Suprapubic skin (tissue), 4 donors: ENCODE data around the gene ID1.

Experiments used
- EP300 ChIP-seq: sonication (generic); formaldehyde crosslinking; IDR thresholded peaks from one replicate; pipeline ENCODE4 v1.6.1; 2017; ENCODE audit warnings: antibody characterized with exemption
- POLR2A ChIP-seq, 2 donors: fragments of 450-650 bp; IDR thresholded peaks; one replicate each; pipeline ENCODE4 v1.6.1; 2017; ENCODE audit warnings: antibody characterized with exemption in 2 of 2, mild to moderate bottlenecking in 2 of 2, moderate library complexity in 2 of 2
- POLR2AphosphoS5 ChIP-seq, 3 donors: sonication (generic); formaldehyde crosslinking; IDR thresholded peaks; one replicate each; pipeline ENCODE4 v1.6.1; 2017; ENCODE audit warnings: antibody characterized with exemption in 3 of 3
- TF ChIP-seq, protein P1 (sequence below), 2 donors: fragments of 200-600 bp in 1 of 2; fragments of 450-650 bp in 1 of 2; sonication (generic) in 1 of 2; IDR thresholded peaks; one replicate each; pipeline ENCODE4 v1.5.1; 2016 to 2019; ENCODE audit warnings: antibody characterized with exemption in 2 of 2, mild to moderate bottlenecking in 1 of 2, moderate library complexity in 1 of 2

DNA sequence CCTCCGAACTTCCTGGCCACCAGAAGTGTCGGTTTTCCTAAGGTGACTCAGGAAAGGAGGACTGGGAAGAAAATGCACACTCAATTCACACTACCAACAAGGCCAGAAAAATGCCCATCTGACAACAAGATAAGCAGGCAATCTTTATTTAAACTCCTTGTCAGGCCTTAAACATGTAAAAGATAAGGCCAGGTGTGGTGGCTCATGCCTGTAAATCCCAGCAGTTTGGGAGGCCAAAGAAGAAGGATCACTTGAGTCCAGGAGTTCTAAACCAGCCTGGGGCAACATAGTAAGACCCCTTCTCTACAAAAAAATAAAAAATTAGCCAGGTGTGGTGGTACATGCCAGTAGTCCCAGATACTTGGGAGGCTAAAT, 7.6 kb upstream of the ID1 start:
- TF ChIP-seq, protein P1, sequence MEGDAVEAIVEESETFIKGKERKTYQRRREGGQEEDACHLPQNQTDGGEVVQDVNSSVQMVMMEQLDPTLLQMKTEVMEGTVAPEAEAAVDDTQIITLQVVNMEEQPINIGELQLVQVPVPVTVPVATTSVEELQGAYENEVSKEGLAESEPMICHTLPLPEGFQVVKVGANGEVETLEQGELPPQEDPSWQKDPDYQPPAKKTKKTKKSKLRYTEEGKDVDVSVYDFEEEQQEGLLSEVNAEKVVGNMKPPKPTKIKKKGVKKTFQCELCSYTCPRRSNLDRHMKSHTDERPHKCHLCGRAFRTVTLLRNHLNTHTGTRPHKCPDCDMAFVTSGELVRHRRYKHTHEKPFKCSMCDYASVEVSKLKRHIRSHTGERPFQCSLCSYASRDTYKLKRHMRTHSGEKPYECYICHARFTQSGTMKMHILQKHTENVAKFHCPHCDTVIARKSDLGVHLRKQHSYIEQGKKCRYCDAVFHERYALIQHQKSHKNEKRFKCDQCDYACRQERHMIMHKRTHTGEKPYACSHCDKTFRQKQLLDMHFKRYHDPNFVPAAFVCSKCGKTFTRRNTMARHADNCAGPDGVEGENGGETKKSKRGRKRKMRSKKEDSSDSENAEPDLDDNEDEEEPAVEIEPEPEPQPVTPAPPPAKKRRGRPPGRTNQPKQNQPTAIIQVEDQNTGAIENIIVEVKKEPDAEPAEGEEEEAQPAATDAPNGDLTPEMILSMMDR (IDR thresholded peaks at IDR 0.05), result no peak
- TF ChIP-seq POLR2A (IDR thresholded peaks at IDR 0.05) (no peak), POLR2AphosphoS5 (IDR thresholded peaks at IDR 0.05) (no peak), EP300 (no peak)
